HTR-8/SVneo (cell line): ENCODE results near the gene SSH3.

ENCODE experiments used
- DNase-seq: peaks from one replicate; pipeline ENCODE4 v3.0.0; 2011; ENCODE audit warnings: low spot score, mixed read lengths; ENCODE audit not compliant: insufficient read length
- FAIRE-seq: peaks from 2 replicates; lab custom pipeline; 2011; peaks lifted over from hg19 to GRCh38; lab: Jason Lieb, UNC

Gene SSH3

GRCh38 chr11:67278939-67279588 lies 24.3 kb upstream of the SSH3 start:
- FAIRE-seq, result no peak
- DNase-seq, result no peak

- DNase-seq (no peak), FAIRE-seq (no peak)
Observed at GRCh38 chr11:67279589-67280340, 23.6 kb upstream of the SSH3 start.

GRCh38 chr11:67280341-67280787 lies 23.0 kb upstream of the SSH3 start:
- no peak for DNase-seq
- no peak for FAIRE-seq

- peak; percentile 16 for FAIRE-seq
Observed at GRCh38 chr11:67280788-67281551, 22.4 kb upstream of the SSH3 start.

GRCh38 chr11:67281552-67282150 lies 21.7 kb upstream of the SSH3 start:
- DNase-seq (no peak), FAIRE-seq (no peak)

More at GRCh38 chr11:67280788-67281551, 22.4 kb upstream of the SSH3 start:
- DNase-seq, result no peak

GRCh38 chr11:67282155-67282875 lies 21.0 kb upstream of the SSH3 start:
- FAIRE-seq (no peak), DNase-seq (no peak)

GRCh38 chr11:67282876-67283371 lies 20.4 kb upstream of the SSH3 start:
- no peak for FAIRE-seq

GRCh38 chr11:67283481-67283963 lies 19.8 kb upstream of the SSH3 start:
- FAIRE-seq (no peak), DNase-seq (no peak)

More at GRCh38 chr11:67282876-67283371, 20.4 kb upstream of the SSH3 start:
- DNase-seq, result no peak

GRCh38 chr11:67284811-67285540 lies 18.4 kb upstream of the SSH3 start:
- no peak for FAIRE-seq
- no peak for DNase-seq

- no peak for DNase-seq
Observed at GRCh38 chr11:67285541-67286498, 17.5 kb upstream of the SSH3 start.

GRCh38 chr11:67286621-67287333 lies 16.6 kb upstream of the SSH3 start:
- FAIRE-seq, result peak; percentile 88
- no peak for DNase-seq

More at GRCh38 chr11:67285541-67286498, 17.5 kb upstream of the SSH3 start:
- FAIRE-seq, result peak; percentile 58

- FAIRE-seq (no peak), DNase-seq (no peak)
Observed at GRCh38 chr11:67287355-67288197, 15.8 kb upstream of the SSH3 start.

- no peak for FAIRE-seq
- no peak for DNase-seq
Observed at GRCh38 chr11:67288198-67288451, 15.2 kb upstream of the SSH3 start.

- FAIRE-seq (peak; percentile 99), DNase-seq (peak; percentile 99)
Observed at GRCh38 chr11:67288452-67289225, 14.7 kb upstream of the SSH3 start.

GRCh38 chr11:67289226-67289650 lies 14.1 kb upstream of the SSH3 start, which contains the start of gene ANKRD13D:
Gene ANKRD13D, plus strand, starts transcription at chr11:67289303. Its CDS starts 158 bp downstream, at chr11:67289461.
- FAIRE-seq, result no peak
- DNase-seq, result no peak
